Activated CD4-positive, alpha-beta T cell treated with anti-CD3 and anti-CD28 coated beads for 24 hours (primary cell): ENCODE measurements around the gene GRIN2A.

ENCODE experiments used
- DNase-seq, 2 donors: peaks; one replicate each; pipeline ENCODE4 v3.0.0-alpha.2; 2020; ENCODE audit warnings: low read depth in 2 of 2

GRIN2A gene

GRCh38 chr16:10033556-10033955 is 148.7 kb downstream of the GRIN2A start:
- no peak for DNase-seq

DNA sequence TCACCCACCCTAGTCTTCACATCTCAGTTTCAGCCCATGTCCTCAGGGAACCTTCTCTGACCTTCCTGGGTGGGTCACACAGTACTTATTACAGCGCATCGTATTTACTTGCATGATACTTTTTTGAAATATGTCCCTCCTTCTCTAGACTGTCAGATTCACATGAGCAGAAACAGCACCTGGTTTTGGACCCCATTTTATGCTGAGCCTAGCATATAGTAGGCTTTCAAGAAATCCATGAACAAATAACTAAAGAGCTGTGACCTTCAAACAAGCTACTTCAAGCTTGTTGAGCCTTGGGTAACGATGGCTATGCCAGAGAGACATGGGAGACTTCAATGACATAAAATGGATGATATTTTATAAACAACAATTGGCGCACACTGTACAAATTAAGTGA is 150.3 kb downstream of the GRIN2A start:
- DNase-seq: no peak

GRCh38 chr16:10031473-10031872 is 150.8 kb downstream of the GRIN2A start:
- no peak for DNase-seq

DNA sequence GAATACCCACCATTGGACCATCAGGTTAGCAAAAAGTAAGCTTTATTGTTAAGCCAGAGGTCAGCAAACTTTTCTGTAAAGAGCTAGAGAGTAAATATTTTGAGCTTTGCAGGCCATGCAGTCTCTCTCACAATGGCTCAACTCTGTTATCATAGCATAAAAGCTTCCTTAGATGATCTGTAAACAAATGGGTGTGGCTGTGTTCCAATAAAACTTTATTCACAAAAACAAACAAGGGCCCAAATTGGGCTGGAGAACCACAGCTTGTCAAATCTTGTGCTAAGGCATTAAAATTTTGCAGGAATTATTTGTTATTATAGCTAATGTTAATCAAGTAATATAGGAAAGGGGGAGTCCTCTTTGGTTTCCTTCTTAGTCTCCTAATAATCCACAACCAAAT is 153.6 kb downstream of the GRIN2A start:
- DNase-seq: no peak

DNA sequence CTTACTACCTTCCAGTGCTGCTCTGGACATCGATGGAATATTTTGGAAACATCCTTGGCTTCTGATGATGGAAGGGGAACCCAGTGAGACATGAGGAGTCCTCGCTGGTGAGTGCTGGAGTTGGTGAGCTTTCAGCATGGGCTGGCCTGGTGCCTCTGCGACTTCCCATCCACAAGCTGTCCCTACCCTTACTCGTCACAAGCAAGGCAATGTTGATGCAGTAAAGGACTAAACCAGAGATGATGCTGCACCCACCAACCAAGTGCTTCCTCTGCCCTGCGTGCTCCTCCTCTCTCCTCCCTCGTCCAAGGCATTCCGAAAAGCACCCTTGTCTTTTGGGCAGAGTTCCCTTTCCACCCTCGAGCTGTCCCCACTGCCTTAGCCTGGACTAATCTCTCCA is 154.7 kb downstream of the GRIN2A start:
- DNase-seq: no peak

DNA sequence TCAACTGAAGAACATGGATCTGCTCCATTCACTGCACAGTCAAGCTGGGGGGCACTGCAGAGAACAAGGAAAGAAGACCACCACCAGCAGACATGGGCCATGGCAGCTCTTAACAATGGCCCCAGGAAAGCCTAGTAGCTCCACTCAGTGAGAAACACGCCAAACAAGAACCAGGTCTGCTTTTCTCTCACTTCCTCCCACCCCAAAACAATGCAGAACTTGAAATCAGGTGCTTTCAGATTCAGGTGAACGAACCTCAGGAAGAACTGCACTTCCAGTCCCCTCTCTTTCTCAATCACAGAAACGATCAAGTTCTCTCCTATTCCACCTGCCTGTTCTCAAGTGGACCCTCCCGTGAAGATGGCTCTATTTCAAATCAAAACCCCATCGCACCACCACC is 155.6 kb downstream of the GRIN2A start:
- no peak for DNase-seq

DNA sequence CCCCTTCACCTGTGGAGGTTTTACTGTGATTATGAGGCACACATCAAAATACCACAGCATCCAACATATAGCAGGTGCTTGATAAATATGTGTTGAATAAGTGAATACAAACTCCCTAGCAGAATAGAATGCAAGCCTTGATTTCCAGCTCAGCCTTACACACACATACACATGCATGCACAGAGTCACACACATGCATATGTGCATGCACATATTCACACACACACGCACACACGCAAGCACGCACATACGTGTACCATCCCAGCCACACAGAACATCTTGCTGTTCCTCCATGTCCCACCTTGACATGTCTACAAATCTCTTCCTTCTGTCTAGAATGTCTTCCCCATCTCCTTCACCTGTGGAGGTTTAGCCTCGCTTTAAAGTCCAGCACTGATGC is 160.1 kb downstream of the GRIN2A start:
- no peak for DNase-seq

DNA sequence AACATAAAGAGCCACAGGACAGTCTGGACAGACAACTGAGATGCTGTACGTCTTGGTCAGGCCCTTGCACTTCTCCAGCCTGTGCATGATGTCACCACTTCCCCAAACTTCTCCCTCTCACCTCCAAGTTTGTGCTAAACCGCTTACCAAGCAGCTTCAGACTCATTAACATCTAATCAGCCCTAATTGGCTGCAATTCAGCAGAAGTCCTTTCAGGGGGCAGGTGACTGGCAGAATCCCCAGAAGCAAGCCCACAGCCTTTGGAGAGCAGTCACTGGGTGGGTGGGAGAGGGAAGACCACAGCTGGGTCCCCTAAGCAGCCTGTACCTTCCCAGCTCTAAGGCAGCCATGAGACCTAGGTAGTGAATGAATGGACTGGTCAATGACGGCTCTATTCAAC is 161.4 kb downstream of the GRIN2A start:
- DNase-seq: no peak

DNA sequence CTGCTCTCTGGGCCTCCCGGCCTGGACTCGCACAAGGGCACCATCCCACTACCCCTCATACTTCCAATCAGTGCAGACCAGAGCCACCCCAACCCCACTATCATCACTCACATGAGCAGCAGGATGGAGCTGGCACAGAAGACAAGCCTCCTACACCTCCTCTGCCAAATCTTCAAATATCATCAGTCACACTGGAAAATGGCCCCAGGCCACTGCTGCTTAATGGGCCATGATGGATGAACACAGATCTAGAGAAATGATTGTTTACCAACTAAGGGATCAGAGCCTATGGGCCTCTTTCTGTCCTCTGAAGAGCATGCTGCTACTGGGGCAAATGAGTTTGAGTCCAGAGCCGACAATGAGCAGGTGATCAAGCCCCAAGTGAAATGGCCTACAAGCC is 165.5 kb downstream of the GRIN2A start:
- no peak for DNase-seq

DNA sequence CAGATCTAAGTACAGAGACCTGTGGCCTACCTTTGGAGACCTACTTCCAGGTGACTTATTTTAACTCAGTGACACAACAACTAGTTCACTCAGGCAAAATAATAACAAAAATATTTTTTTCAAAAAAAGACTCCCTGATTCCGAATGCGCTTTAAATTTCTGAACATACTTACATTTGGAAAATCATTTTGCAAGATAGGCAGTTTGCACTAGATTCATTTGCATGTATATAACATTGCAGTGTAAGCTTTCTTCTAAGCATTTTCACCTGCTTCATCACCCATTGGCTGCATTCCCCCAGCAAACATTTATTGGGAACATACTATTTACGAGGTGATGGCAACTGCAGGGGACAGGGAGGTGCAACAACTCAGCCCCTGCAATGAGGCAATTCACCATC is 166.8 kb downstream of the GRIN2A start:
- no peak for DNase-seq

DNA sequence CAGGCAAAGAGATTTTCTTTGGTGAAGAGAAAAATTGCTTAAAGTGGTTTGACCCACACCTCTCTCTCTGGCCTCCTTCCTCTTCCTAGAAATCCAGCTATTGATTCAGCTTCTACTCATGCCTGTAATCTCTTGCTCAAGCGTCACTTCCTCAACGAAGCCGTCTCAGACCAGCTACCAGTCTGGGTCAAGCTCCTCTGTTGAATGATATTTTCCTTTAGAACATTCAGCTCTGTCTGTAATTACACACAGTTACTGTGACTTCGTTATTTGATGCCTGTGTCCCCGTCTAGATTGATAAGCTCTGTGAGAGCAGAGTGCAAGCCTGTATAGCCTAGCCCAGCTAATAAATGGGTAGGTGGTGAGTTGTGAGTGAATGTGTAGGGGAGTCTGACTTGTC is 168.5 kb downstream of the GRIN2A start:
- no peak for DNase-seq

- no peak for DNase-seq
These were observed 168.9 kb downstream of the GRIN2A start for GRCh38 chr16:10013364-10013763.

DNA sequence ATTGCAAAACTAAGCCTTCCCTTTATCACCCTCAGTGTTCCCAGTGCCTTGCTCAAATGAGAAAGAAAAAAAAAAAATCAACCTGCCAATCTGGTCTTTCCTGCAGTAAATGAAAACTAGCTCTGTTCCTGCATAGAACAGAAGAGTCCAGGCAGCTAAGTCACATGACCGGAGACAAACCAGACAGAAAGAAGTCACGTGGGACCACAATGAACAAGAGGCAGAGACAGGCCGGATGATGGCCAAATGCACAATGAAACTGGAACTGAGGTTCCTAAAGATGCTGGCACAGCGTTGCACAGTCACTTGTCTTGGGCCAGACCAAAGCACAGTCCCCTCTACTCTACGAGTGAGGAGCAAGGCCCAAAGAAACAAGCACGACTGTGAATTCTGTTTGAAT is 172.5 kb downstream of the GRIN2A start:
- no peak for DNase-seq

GRCh38 chr16:10003486-10003885 is 178.7 kb downstream of the GRIN2A start:
- DNase-seq: no peak

GRCh38 chr16:10001258-10001775 is 180.9 kb downstream of the GRIN2A start:
- DNase-seq: no peak

DNA sequence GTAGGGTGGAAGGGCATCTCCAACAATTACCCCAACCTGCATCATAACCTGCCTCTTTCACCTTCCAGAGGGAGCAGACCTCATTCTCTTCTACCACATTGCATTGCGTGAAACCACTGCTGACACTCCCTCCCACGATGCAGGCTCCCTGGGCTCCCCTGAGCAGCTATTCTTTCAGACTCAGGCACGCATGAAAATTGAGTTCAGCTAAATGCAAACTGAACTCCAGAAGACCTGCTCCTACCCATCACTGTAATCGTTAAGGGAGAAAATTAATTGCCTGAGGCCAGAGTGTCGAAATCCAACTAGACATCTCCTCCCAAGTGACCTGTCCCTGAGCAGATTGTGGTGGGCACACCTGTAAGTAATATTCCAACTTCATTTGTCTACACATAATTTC is 186.0 kb downstream of the GRIN2A start:
- DNase-seq: no peak

GRCh38 chr16:9992441-9992840 is 189.8 kb downstream of the GRIN2A start:
- DNase-seq: no peak

DNA sequence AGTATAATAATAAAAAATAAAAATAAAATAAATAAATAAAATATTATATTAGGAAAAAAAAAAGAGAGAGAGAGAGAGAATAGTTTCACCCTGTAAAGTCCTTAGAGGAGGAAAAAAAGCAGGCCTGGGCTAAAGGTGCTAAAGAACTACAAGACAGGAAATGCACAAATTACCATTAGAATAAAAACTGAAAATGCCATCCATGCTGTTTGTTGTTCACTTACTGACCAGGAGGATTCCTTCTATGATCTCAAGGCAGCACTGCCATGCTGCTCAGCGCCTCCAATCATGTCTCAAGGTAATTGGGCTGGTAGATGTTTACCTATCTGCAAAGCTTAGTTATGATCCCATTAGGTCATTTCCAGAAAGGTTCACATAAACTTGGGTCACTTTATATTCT is 201.2 kb downstream of the GRIN2A start:
- DNase-seq: no peak

DNA sequence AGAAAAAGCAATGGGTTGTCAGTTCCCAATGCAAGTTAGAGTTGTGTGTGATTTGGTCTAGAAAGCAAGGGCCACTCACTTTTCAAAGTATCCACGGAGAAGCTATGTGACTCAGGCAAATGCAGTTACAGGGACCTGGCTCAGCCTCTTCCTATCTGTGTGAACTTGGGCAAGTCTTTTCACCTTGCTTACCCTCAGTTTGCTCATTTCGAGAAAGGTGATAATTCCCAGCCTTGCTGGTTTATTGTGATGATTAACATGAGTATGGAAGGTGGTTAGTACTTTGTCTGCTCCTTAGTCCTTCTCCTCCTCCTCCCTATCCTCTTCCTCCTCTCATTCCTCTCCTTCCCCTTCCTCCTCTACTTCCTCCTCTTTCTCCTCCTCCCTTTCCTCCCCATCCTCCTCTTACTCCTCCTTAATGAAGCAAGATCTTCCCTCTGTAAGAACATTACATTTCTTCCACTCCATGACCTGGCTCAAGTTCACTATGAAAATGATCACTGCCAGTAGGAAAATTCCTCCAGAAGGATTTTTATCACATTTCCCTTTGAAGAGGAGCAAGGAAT is 204.0 kb downstream of the GRIN2A start:
- no peak for DNase-seq

DNA sequence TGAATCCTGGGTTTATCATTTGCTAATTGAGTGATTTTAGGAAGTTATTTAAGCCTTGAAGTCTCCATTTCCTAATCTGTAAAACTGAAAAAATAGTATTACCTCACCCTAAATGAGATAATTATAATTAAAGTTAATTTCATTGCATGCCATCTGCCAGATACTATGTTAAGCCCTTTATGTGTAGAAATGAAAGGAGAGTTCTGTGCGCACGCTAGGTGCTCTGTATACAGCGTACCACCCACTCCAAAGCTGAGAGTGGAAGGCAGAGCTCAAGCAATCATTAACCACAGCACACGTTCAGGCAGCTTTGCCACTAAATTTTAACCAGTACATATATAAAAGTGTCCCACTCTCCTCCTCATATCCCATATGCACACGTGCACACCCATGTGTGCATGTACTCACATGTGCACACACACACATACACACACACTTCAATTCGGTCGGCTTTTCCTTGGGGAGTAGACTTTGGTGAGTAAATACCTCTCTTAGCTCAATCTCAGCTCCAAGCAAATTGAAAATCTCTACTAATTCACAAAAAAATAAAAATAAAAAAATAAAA is 204.8 kb downstream of the GRIN2A start:
- DNase-seq: no peak

DNA sequence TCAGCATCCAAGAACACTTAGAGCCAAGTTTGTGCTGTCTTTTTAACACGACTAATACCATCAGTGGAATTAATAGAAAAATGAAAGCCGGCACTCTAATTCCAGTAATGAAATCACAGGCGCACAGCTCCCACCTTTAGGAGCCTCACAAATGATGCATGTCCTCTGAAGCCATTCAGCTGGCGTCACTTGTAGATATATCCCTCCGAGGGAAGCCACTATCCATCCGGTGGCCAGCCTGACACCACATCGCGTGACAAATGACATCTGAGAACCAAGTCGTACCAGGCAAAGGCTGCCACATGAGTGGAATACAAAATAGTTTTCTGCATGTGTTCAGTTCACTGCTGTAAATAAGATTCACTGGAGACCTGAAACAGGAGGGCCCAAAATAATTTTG is 205.6 kb downstream of the GRIN2A start:
- DNase-seq: no peak

- no peak for DNase-seq
These were observed 210.3 kb downstream of the GRIN2A start for GRCh38 chr16:9971907-9972306.

- no peak for DNase-seq
These were observed 211.4 kb downstream of the GRIN2A start for GRCh38 chr16:9970796-9971195.

GRCh38 chr16:9970244-9970643 is 212.0 kb downstream of the GRIN2A start:
- no peak for DNase-seq
